Measurements from ENCODE around the gene MAST4.

The MAST4 gene

DNA sequence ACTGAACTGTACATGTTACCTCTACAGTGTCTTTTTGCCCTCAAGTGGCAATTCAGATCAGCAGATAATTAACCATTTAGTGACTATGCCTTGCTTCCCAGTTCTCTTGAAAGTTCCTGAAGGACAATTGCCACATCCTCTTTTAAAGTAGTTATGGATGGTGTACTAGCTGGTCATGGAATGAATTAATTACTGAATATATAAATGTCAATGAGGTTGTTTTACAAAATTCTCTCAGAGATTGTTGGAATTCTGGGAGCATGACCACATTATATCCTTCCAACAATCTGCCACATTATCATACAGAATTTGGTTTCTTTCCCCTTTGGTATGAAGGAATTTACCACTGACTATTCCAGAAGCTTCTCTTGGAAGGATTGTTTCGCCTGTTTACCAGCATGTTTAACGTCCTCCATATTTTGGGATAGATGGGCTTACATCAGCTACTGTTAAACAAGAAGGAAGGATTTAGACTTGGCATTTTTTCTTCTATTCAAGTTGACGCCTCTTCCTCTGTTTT, 424.0 kb downstream of the MAST4 start:
- no peak for DNase-seq (ENCODE audit: low spot score)

DNA sequence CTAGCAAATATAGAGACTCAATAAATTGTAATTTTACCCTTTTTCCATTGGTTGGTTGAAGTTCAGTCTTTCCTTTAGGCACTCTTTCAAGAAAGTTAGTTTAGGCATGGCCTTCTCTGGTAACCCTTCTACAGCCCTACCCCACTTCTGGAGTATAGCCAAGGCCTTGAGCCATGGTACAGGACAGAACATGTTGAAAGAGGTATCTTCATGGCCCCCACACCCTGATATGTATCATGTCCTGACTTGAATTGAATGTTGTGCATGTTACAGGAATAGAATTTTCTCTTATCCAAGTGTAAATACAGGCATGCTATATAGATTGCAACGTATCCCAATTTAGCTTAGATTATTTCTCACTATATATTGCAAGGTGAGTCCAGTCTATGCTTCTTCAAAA, 424.8 kb downstream of the MAST4 start:
- DNase-seq (ENCODE audit: low spot score), result no peak

DNA sequence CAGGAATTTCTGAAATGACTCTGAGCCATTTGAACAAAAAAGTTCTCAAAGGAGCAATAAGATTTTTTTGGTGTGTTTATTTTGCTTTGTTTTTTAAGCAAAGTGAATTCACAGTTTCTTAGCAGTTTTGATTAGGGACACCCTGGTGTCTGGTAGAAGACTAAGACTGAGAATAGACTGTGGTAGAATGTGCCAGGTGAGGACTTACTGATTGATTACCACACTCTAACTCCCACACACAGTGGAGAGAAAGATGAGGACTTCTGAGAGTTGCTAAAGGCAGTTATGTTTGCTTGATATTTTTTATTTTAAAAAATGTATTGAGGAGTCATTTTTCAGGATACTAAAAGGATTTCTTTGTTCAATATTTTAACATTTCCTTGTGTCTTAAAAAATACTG, 425.3 kb downstream of the MAST4 start:
- no peak for DNase-seq (ENCODE audit: low spot score)

DNA sequence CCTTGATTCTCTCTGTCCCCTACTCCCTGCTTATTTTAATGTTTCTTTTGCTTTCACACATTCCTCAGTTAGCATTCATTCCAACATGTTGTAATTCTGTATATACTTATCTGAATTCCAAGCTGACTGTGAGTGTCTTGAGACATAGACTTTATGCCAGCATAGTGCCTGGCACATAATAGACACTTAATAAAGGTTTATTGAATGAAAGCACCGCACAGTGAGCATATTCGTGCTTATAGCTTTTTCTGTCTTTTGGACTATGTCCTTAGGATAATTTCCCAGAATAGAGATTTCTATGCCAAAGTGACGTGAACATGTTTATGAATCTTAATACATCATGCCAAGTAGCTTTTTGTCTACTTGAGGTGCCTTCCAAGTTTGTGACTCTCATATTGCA, 425.8 kb downstream of the MAST4 start:
- no peak for DNase-seq (ENCODE audit: low spot score)

GRCh38 chr5:67025457-67025856, 429.3 kb downstream of the MAST4 start:
- no peak for DNase-seq (ENCODE audit: low spot score)

GRCh38 chr5:67026278-67026677, 430.1 kb downstream of the MAST4 start:
- no peak for DNase-seq (ENCODE audit: low spot score)

DNA sequence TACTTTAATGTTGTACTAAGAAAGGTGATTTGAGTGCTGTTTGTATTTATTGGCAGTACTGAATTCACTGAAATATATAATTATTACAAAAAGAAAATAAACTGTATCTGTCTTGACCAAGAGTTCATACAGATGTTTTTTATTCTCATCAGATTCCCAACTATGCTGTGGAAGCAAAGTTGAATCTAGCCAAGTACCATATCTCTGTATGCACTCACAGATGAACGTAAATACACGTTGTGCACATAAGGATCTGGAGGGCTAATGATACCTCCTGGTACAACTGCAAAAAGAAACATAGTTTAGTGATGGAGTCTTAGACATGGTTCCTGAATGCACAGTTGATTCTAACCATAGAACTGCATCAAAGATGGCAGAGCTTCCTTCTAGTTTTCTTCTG, 431.0 kb downstream of the MAST4 start:
- no peak for DNase-seq (ENCODE audit: low spot score)

GRCh38 chr5:67028371-67028770, 432.2 kb downstream of the MAST4 start:
- DNase-seq (ENCODE audit: low spot score), result no peak

DNA sequence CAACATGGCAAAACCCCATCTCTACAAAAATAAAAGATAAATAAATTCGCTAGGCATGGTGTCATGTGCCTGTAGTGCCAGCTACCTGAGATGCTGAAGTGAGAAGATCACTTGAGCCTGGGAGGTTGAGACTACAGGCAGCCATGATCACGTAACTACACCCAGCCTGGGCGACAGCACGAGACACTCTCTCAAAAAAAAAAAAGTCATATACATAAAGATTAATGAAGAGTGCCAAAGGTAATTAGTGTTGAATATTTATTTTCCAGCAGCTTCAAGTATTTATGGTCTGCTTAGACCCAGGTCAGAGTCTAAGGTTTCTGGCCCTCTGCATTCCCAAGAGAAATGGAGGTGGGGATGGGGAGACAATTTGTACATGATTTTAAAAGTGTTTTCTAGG, 432.7 kb downstream of the MAST4 start:
- DNase-seq (ENCODE audit: low spot score), result no peak

GRCh38 chr5:67029481-67029880, 433.3 kb downstream of the MAST4 start:
- no peak for DNase-seq (ENCODE audit: low spot score)

- DNase-seq (ENCODE audit: low spot score), result no peak
Observed at GRCh38 chr5:67030289-67031056, 434.3 kb downstream of the MAST4 start.

DNA sequence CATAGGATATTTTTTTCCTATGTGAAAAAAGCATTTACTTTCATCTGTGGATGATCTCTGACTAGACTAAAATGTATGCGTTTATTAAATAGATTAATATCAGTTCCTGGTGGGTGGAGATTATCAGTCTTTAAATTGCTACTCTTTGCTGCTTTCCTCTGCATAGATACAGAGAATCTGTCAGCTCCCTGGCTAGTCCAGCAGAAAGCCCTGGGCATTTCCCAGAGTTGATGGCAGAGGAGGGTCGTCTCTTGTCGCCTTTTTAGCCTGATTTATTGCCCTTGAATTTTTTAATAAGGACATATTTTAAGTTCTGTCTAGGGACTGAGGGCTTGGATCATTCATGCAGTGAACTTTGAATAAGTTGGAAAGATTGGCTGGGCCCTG, 434.9 kb downstream of the MAST4 start:
- DNase-seq (ENCODE audit: low spot score), result no peak

DNA sequence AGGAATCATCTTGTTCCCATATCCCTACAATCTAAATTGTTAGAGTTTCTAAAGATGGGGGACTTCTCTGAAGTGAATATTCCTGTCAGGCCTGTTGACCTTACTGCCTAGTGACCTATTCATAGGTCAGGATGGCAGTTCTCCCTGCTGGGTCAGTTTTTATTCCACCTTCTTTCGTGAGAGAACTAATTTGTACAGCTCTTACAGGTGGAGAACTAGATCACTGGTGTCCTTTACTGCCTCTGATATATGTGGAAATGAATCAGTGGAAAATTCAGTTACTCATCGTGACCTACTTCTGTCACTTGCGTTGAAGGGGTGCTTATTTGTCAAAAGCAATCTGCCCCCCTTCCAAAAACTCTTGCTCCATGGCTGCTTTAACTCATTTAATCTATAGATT, 435.5 kb downstream of the MAST4 start:
- no peak for DNase-seq (ENCODE audit: low spot score)

- DNase-seq (ENCODE audit: low spot score), result no peak
Observed at GRCh38 chr5:67032921-67033664, 436.9 kb downstream of the MAST4 start.

GRCh38 chr5:67033880-67034651, 437.9 kb downstream of the MAST4 start:
- DNase-seq (ENCODE audit: low spot score), result no peak

GRCh38 chr5:67035098-67035740, 439.0 kb downstream of the MAST4 start:
- DNase-seq (ENCODE audit: low spot score), result no peak

DNA sequence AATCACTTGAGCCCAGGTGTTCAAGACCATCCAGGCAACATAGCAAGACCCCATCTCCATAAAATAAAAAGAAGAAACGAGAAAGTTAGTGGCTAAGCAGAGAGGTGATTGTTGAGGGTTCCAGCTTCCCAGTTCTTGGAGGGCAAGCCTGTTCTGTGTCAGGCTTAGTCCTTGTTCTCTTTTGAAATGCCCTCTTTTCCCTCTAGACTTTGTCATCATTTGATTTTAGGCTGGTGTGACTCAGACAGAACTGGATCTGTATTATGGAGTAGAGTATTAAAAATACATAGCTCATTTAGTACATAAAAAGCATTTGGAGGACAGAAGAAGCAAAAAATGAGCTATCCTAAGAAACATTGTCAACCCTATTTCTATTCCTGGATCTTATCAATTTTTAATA, 441.0 kb downstream of the MAST4 start:
- no peak for DNase-seq (ENCODE audit: low spot score)

DNA sequence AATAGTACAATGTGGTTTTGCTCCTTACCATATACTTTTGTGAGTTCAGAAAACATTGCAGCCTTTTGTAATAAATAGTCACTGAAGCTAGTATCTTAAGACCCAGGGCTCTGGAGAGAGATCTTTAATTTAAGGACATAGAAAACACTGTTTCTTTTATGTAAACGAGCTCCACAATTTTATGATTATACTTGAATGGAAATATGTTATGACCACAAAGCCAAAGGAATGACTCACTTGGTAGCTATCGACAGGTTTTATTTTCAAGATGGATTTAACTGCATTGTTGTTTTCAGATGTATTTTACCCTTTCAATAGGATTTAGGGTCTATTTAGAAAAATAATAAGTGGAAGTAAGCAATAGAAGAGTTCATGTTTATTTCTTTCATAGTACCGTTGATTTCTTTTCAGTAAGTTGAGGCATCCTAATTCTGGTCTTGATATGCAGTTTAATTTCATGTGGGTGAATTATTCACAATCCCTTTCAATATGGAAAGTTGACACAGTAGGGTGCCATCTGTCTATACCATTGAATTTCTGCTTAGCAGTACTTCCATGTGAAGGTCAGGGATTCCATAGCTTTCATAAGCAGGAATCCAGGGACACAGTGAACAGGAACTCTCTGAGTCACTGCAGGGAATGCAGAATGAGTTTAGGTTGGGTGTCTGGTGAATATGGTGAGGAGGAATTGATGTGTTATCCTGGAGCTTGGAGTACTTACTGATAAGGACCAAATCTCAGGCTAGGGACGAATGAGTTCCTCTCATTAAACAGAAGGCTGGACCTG, 442.8 kb downstream of the MAST4 start:
- no peak for DNase-seq (ENCODE audit: low spot score)

- DNase-seq (ENCODE audit: low spot score), result no peak
Observed at GRCh38 chr5:67042176-67043003, 446.2 kb downstream of the MAST4 start.

DNA sequence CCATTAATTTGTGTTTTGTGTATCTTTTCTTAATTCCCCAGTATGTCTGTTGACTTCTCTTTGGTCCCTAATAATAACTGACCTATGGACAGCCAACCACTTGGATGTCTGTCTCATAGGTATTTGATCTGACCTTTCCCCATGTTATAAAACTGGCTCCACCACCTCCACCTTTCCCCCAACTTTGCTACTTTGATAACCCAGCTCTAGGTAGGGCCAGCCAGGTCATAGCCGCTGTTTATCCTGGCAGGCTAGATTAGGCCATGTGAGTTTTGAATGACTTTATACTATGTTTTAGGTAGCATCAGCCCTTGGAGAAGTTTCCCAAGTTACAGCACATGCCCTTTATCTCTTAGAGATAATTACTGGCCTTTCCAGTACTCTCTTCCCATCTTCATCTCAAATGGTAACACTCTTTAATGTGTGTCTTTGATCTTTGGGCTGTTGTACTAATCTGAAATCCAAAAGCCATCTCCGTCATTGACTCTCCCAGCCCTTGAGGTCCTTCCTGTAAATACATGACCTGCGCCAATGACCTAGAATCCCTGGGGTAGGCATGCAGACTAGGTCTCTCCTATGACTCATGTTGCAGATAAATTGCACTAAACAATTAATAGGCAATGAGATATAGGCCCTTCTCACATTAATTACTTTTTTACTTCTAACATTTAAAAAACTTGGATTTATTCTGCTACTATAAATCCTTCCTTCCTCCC, 447.8 kb downstream of the MAST4 start:
- DNase-seq (ENCODE audit: low spot score), result no peak

Data from pons (tissue), 1 donor.